A549 (cell line): ENCODE data around the gene PRKD1. TPM values are rescaled to one million over a fixed set of nuclear protein-coding genes. Genes with fewer than 3 reads are reported as not detected.

Experiments
- ATAC-seq, 2 experiments: fragments of 200-7000 bp in 1 of 2; fragments of >200 bp in 1 of 2; cut with Nextera tagmentation in 1 of 2; cut with Tn5 transposase in 1 of 2; 3 replicates each; pipeline versions ENCODE4 v1.8.0 to v1.9.1; 2018 to 2020; ENCODE audit warnings: mild to moderate bottlenecking in 1 of 2, moderate library complexity in 1 of 2
- CTCF ChIA-PET: fragments of 300-600 bp; sonication (Branson Sonifier 250); formaldehyde crosslinking; extraction: SDS; loops from one replicate; lab custom pipeline; 2021; ENCODE audit warnings: antibody characterized with exemption, inconsistent platforms; lab: Yijun Ruan, JAX
- POLR2A ChIA-PET: fragments of 350-600 bp; formaldehyde crosslinking; extraction: SDS; loops from one replicate; lab custom pipeline; 2021; ENCODE audit warnings: antibody characterized with exemption, inconsistent platforms; lab: Yijun Ruan, JAX
- DNase-seq, 2 experiments: peaks; one replicate each; pipeline versions ENCODE4 v3.0.0 to v3.0.0-alpha.2; 2011 to 2016; ENCODE audit warnings: low read depth in 1 of 2, low spot score in 1 of 2
- FAIRE-seq: peaks from 2 replicates; lab custom pipeline; 2011; peaks lifted over from hg19 to GRCh38; lab: Jason Lieb, UNC
- H3K27ac ChIP-seq, 2 experiments: fragments of >200 bp; sonication (Bioruptor Twin); formaldehyde crosslinking; 3 replicates each; pipeline ENCODE4 v1.5.1; 2016 to 2017
- H3K4me1 ChIP-seq: fragments of >200 bp; sonication (Bioruptor Twin); formaldehyde crosslinking; 3 replicates; pipeline ENCODE4 v1.6.1; 2016
- H3K4me2 ChIP-seq: fragments of >200 bp; sonication (Bioruptor Twin); formaldehyde crosslinking; 3 replicates; pipeline ENCODE4 v1.6.1; 2016
- H3K4me3 ChIP-seq: fragments of >200 bp; sonication (Bioruptor Twin); formaldehyde crosslinking; 3 replicates; pipeline ENCODE4 v1.5.1; 2016
- H3K9me3 ChIP-seq: fragments of >200 bp; sonication (Bioruptor Twin); formaldehyde crosslinking; 3 replicates; pipeline ENCODE4 v1.6.1; 2016
- CBX2 ChIP-seq: fragments of 200-600 bp; sonication (generic); IDR thresholded peaks from 2 replicates; pipeline ENCODE4 v1.6.1; 2016; ENCODE audit warnings: low read depth, mild to moderate bottlenecking, borderline replicate concordance
- CBX8 ChIP-seq: fragments of 200-600 bp; sonication (generic); IDR thresholded peaks from 2 replicates; pipeline ENCODE4 v1.6.1; 2016
- CHD4 ChIP-seq: fragments of 200-600 bp; sonication (generic); IDR thresholded peaks from 2 replicates; pipeline ENCODE4 v1.6.1; 2016; ENCODE audit warnings: antibody characterized with exemption, mild to moderate bottlenecking, borderline replicate concordance
- FOXS1 ChIP-seq: fragments of 250-450 bp; sonication (Bioruptor Pico); IDR thresholded peaks from 2 replicates; pipeline ENCODE4 v1.5.0; 2020; ENCODE audit warnings: mild to moderate bottlenecking, moderate library complexity
- HDAC2 ChIP-seq: fragments of 200-600 bp; sonication (generic); IDR thresholded peaks from 2 replicates; pipeline ENCODE4 v1.6.1; 2016
- HEYL ChIP-seq: fragments of 250-450 bp; sonication (Bioruptor Pico); IDR thresholded peaks from 2 replicates; pipeline ENCODE4 v1.8.0; 2021; ENCODE audit warnings: mild to moderate bottlenecking, moderate library complexity
- JUN ChIP-seq, 2 experiments: fragments of >200 bp; sonication (Bioruptor Twin); formaldehyde crosslinking; IDR thresholded peaks; 2 replicates in 1 of 2; 3 replicates in 1 of 2; pipeline ENCODE4 v1.6.1; 2016 to 2017
- JUNB ChIP-seq: fragments of >200 bp; sonication (Bioruptor Twin); formaldehyde crosslinking; IDR thresholded peaks from 2 replicates; pipeline ENCODE4 v1.6.1; 2016
- KDM1A ChIP-seq: fragments of 200-600 bp; sonication (generic); IDR thresholded peaks from 2 replicates; pipeline ENCODE4 v1.6.1; 2016; ENCODE audit warnings: low read depth, mild to moderate bottlenecking
- MAFK ChIP-seq: fragments of 450-650 bp; IDR thresholded peaks from 2 replicates; pipeline ENCODE4 v1.6.1; 2014; ENCODE audit not compliant: partially characterized antibody
- MYC ChIP-seq: IDR thresholded peaks from 2 replicates; pipeline ENCODE4 v1.6.1; 2012; ENCODE audit warnings: mild to moderate bottlenecking, inconsistent platforms, low read length, improper control_type of control experiment, borderline replicate concordance
- NFE2L2 ChIP-seq: fragments of 150-350 bp; conservative IDR thresholded peaks from 2 replicates; pipeline ENCODE4 v1.6.1; 2014; ENCODE audit warnings: low read length
- NPAS2 ChIP-seq: fragments of 250-450 bp; sonication (Bioruptor Pico); IDR thresholded peaks from 2 replicates; pipeline ENCODE4 v1.8.0; 2022; ENCODE audit warnings: mild to moderate bottlenecking, moderate library complexity, borderline replicate concordance
- POLR2A ChIP-seq: IDR thresholded peaks from 2 replicates; pipeline ENCODE4 v1.6.1; 2012; ENCODE audit warnings: mild to moderate bottlenecking, low read length
- RARB ChIP-seq: fragments of 250-450 bp; sonication (Bioruptor Pico); IDR thresholded peaks from 2 replicates; pipeline ENCODE4 v1.8.0; 2021; ENCODE audit warnings: mild to moderate bottlenecking, moderate library complexity
- ZC3H11A ChIP-seq: fragments of 450-650 bp; IDR thresholded peaks from 2 replicates; pipeline ENCODE4 v1.6.1; 2014; ENCODE audit warnings: antibody characterized with exemption, mild to moderate bottlenecking
- ZSCAN20 ChIP-seq: fragments of 250-450 bp; sonication (Bioruptor Pico); IDR thresholded peaks from 2 replicates; pipeline ENCODE4 v1.8.0; 2022; ENCODE audit warnings: mild to moderate bottlenecking, moderate library complexity
- WGBS: methylation state at CpG from one replicate; pipeline ENCODE4 v1.1.6; 2017; ENCODE audit errors: missing lambda C conversion rate; 5-methylcytosine and 5-hydroxymethylcytosine counted together
- polyA plus RNA-seq, 4 experiments: library from polyadenylated mRNA; depleted of rRNA in 3 of 4; stranded (reverse); fragments of >200 nt; fragmentation: RNase III in 1 of 4; extraction: RNeasy Plus Mini Kit Qiagen cat#74134 plus additional on column Dnase treatment in 1 of 4; gene quantifications; 2 replicates in 3 of 4; 3 replicates in 1 of 4; pipeline ENCODE4 v1.2.3, GENCODE V29; 2011 to 2017
- TF ChIP-seq, protein P1 (sequence below): IDR thresholded peaks from 2 replicates; pipeline ENCODE4 v1.6.1; 2012
- TF ChIP-seq, protein P2 (sequence below): fragments of 250-450 bp; sonication (Bioruptor Pico); IDR thresholded peaks from 2 replicates; pipeline ENCODE4 v1.5.0; 2020; ENCODE audit warnings: low read depth, mild to moderate bottlenecking, moderate library complexity
- TF ChIP-seq, protein P3 (sequence below): fragments of 450-650 bp; IDR thresholded peaks from 2 replicates; pipeline ENCODE4 v1.6.1; 2014; ENCODE audit warnings: antibody characterized with exemption
- TF ChIP-seq, protein P4 (sequence below): fragments of >200 bp; sonication (Bioruptor Twin); formaldehyde crosslinking; IDR thresholded peaks from 3 replicates; pipeline ENCODE4 v1.6.1; 2016
- TF ChIP-seq, protein P5 (sequence below): fragments of 200-600 bp; sonication (generic); IDR thresholded peaks from 2 replicates; pipeline ENCODE4 v1.6.1; 2016; ENCODE audit warnings: antibody characterized with exemption, mild to moderate bottlenecking, moderate library complexity

The PRKD1 gene
- polyA plus RNA-seq, 2 of the 4 experiments (the other 2 are of a cell fraction), result 3.0 to 7.8 TPM

DNA sequence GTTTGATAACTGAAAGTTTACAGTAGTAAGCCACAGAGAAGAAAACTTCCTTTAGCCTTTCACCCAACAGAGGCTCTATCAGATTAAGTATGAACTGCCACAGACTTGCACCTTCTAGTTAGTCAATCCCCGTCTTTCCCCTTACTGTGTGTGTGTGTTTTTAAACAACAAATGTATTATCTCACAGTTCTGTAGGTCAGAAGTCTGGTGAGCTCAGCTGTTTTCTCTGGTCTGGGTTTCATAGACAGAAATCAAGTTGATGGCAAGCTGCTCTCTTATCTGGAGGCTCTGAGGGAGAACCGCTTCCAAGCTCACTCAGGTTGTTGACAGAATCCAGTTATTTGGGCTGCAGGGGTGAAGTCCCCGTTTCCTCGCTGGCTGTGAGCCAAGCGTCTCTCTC is 320.5 kb downstream of the PRKD1 start:
- FAIRE-seq, result no peak
- WGBS, result 56% methylated on average over 5 of the region's 5 CpGs
- no peak for ATAC-seq
- Histone ChIP-seq H3K27ac (no peak overlapping the region), H3K4me3 (no peak overlapping the region), H3K4me2 (no peak overlapping the region), H3K4me1 (no peaks in the 10 kb centered on the region), H3K9me3 (no peaks in the 10 kb centered on the region)
- CTCF ChIA-PET, result interaction anchor here (0.6 kb wide), 1 partner anchor 754 kb away, joined by 3 read pairs; no protein-coding TSS in a partner anchor
- POLR2A ChIA-PET, result no interaction called here
- no peak for DNase-seq
- TF ChIP-seq HEYL, result no peak
- TF ChIP-seq NFE2L2, result no peak
- no peak for TF ChIP-seq JUN (IDR thresholded peaks at IDR 0.05)

DNA sequence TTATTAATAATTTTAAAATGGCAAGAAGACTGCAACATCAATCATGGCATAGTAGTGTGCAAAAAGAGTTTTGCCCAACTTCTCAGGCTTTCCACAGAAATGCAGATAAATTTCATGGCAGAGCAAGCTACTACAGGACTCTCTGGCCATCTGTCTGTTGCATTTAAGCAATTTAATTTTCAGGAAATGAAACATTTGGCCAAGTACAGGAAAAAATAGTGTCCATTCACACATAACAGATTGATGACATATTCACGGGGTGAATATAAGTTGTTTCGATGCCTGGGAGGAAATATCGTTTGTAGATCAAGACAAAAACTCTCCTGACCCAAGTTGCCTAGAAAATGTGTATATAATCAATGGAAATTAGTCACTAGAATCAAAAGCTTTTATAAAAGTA is 324.0 kb downstream of the PRKD1 start:
- POLR2A ChIA-PET, result no interaction called here
- no peak overlapping the region for H3K4me3 ChIP-seq
- DNase-seq (no peak), ATAC-seq (no peak), FAIRE-seq (no peak)
- H3K4me1 ChIP-seq, result no peaks in the 10 kb centered on the region
- no peaks in the 10 kb centered on the region for H3K9me3 ChIP-seq
- H3K27ac ChIP-seq, result no peak overlapping the region
- CTCF ChIA-PET, result no interaction called here
- WGBS, result 53% methylated on average over 3 of the region's 3 CpGs
- no peak for TF ChIP-seq ZSCAN20 (CRISPR knock-in tag)
- TF ChIP-seq, protein P1, sequence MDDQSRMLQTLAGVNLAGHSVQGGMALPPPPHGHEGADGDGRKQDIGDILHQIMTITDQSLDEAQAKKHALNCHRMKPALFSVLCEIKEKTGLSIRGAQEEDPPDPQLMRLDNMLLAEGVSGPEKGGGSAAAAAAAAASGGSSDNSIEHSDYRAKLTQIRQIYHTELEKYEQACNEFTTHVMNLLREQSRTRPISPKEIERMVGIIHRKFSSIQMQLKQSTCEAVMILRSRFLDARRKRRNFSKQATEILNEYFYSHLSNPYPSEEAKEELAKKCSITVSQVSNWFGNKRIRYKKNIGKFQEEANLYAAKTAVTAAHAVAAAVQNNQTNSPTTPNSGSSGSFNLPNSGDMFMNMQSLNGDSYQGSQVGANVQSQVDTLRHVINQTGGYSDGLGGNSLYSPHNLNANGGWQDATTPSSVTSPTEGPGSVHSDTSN, result no peak
- TF ChIP-seq MAFK, result no peak
- TF ChIP-seq CBX8, result no peak
- H3K4me2 ChIP-seq, result no peak overlapping the region

DNA sequence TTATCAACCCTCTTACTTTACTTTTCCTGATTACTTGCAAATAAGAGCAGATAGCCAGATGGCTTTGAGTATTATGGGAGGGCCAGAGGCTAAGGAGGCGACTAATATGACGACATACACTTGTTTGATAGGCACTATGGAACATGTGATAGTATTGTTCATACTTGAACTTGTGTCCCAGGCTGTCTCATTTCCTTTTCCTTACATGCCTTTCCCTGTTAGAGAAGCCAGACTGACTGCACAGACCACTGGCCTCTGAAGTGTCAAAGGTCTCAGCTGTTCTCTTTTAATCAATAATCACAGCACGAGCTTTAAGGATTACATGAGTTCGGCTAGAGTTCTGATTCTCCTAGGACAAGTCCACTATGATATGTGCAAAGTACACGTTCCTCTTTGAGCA is 326.0 kb downstream of the PRKD1 start:
- POLR2A ChIA-PET, result no interaction called here
- no peak overlapping the region for H3K4me3 ChIP-seq
- WGBS, result 66% methylated on average over 5 of the region's 5 CpGs
- no peak overlapping the region for H3K27ac ChIP-seq
- CTCF ChIA-PET, result interaction anchor here (1.5 kb wide), 1 partner anchor 10 kb away, joined by 3 read pairs; no protein-coding TSS in a partner anchor
- H3K9me3 ChIP-seq, result no peaks in the 10 kb centered on the region
- DNase-seq (no peak), FAIRE-seq (no peak), ATAC-seq (no peak)
- TF ChIP-seq NPAS2 (CRISPR knock-in tag), result no peak
- no peak for TF ChIP-seq POLR2A
- TF ChIP-seq FOXS1 (CRISPR knock-in tag), result no peak
- TF ChIP-seq CHD4, result no peak
- TF ChIP-seq KDM1A, result no peak
- TF ChIP-seq CBX2, result no peak
- TF ChIP-seq, protein P2, sequence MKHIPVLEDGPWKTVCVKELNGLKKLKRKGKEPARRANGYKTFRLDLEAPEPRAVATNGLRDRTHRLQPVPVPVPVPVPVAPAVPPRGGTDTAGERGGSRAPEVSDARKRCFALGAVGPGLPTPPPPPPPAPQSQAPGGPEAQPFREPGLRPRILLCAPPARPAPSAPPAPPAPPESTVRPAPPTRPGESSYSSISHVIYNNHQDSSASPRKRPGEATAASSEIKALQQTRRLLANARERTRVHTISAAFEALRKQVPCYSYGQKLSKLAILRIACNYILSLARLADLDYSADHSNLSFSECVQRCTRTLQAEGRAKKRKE (CRISPR knock-in tag), result no peak
- TF ChIP-seq JUNB, result no peak
- TF ChIP-seq, protein P3, sequence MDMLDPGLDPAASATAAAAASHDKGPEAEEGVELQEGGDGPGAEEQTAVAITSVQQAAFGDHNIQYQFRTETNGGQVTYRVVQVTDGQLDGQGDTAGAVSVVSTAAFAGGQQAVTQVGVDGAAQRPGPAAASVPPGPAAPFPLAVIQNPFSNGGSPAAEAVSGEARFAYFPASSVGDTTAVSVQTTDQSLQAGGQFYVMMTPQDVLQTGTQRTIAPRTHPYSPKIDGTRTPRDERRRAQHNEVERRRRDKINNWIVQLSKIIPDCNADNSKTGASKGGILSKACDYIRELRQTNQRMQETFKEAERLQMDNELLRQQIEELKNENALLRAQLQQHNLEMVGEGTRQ, result no peak
- TF ChIP-seq RARB, result no peak
- no peak for TF ChIP-seq MYC
- TF ChIP-seq, protein P4, sequence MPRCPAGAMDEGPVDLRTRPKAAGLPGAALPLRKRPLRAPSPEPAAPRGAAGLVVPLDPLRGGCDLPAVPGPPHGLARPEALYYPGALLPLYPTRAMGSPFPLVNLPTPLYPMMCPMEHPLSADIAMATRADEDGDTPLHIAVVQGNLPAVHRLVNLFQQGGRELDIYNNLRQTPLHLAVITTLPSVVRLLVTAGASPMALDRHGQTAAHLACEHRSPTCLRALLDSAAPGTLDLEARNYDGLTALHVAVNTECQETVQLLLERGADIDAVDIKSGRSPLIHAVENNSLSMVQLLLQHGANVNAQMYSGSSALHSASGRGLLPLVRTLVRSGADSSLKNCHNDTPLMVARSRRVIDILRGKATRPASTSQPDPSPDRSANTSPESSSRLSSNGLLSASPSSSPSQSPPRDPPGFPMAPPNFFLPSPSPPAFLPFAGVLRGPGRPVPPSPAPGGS, result no peak
- no peak for TF ChIP-seq HDAC2
- TF ChIP-seq, protein P5, sequence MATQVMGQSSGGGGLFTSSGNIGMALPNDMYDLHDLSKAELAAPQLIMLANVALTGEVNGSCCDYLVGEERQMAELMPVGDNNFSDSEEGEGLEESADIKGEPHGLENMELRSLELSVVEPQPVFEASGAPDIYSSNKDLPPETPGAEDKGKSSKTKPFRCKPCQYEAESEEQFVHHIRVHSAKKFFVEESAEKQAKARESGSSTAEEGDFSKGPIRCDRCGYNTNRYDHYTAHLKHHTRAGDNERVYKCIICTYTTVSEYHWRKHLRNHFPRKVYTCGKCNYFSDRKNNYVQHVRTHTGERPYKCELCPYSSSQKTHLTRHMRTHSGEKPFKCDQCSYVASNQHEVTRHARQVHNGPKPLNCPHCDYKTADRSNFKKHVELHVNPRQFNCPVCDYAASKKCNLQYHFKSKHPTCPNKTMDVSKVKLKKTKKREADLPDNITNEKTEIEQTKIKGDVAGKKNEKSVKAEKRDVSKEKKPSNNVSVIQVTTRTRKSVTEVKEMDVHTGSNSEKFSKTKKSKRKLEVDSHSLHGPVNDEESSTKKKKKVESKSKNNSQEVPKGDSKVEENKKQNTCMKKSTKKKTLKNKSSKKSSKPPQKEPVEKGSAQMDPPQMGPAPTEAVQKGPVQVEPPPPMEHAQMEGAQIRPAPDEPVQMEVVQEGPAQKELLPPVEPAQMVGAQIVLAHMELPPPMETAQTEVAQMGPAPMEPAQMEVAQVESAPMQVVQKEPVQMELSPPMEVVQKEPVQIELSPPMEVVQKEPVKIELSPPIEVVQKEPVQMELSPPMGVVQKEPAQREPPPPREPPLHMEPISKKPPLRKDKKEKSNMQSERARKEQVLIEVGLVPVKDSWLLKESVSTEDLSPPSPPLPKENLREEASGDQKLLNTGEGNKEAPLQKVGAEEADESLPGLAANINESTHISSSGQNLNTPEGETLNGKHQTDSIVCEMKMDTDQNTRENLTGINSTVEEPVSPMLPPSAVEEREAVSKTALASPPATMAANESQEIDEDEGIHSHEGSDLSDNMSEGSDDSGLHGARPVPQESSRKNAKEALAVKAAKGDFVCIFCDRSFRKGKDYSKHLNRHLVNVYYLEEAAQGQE, result no peak
- no peak for TF ChIP-seq HEYL
- no peak for TF ChIP-seq ZC3H11A
- H3K4me1 ChIP-seq, result no peaks in the 10 kb centered on the region
- no peak overlapping the region for H3K4me2 ChIP-seq
